Activated naive CD8-positive, alpha-beta T cell treated with anti-CD3 and anti-CD28 coated beads for 36 hours (primary cell): ENCODE results near the gene KIF15. TPM values are rescaled to one million over a fixed set of nuclear protein-coding genes. Genes with fewer than 3 reads are reported as not detected.
"Not testable (repeated sequence)": the region's sequence is repeated elsewhere in the genome, so short reads cannot be mapped to it uniquely, and the experiment has no call there.

Source experiments
- DNase-seq: peaks from one replicate; pipeline ENCODE4 v3.0.0; 2021
- H3K27ac Mint-ChIP-seq: one replicate; pipeline ENCODE4 v1.8.0; 2022; ENCODE audit warnings: mild to moderate bottlenecking, moderate library complexity, mixed read lengths
- H3K27me3 Mint-ChIP-seq: one replicate; pipeline ENCODE4 v1.8.0; 2022; ENCODE audit warnings: mild to moderate bottlenecking, mixed read lengths
- H3K36me3 Mint-ChIP-seq: one replicate; pipeline ENCODE4 v1.8.0; 2021; ENCODE audit warnings: mild to moderate bottlenecking, mixed read lengths
- H3K4me1 Mint-ChIP-seq: one replicate; pipeline ENCODE4 v1.8.0; 2021; ENCODE audit warnings: mixed read lengths
- H3K4me3 Mint-ChIP-seq: one replicate; pipeline ENCODE4 v1.8.0; 2022; ENCODE audit warnings: mild to moderate bottlenecking, moderate library complexity, mixed read lengths
- H3K9me3 Mint-ChIP-seq: one replicate; pipeline ENCODE4 v1.8.0; 2022; ENCODE audit warnings: mixed read lengths
- total RNA-seq, 2 experiments: library from RNA; stranded (reverse); gene quantifications; one replicate each; pipeline ENCODE4 v1.2.3, GENCODE V29; 2021

The KIF15 gene
- total RNA-seq, 2 experiments from 2014 or later = 36.2 to 36.7 TPM

DNA sequence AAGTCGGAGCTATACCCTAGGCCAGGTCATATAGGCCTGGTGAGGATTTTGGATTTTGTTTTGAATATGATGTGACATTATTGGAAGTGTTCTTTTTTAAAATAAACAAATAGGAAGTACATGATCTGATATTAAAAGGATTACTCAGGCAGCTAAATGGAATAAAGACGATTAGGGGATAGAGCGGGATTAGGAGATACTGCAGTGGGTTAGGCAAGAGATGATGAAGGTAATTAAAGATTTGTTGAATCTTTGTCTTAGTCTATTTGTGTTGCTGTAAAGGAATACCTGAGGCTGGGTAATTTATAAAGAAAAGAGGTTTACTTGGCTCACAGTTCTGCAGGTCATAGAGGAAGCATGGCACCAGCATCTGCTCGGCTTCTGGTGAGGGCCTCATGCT is 21.3 kb downstream of the KIF15 start:
- Mint-ChIP-seq H3K36me3 (peaks cover 52% of the 10 kb centered on the region), H3K4me3 (no peak overlapping the region), H3K4me1 (no peaks in the 10 kb centered on the region), H3K27me3 (no peaks in the 10 kb centered on the region), H3K9me3 (no peaks in the 10 kb centered on the region), H3K27ac (no peak overlapping the region)
- no peak for DNase-seq

GRCh38 chr3:44795197-44795596 is 33.6 kb downstream of the KIF15 start:
- no peaks in the 10 kb centered on the region for H3K27me3 Mint-ChIP-seq
- no peaks in the 10 kb centered on the region for H3K9me3 Mint-ChIP-seq
- no peaks in the 10 kb centered on the region for H3K4me1 Mint-ChIP-seq
- H3K4me3 Mint-ChIP-seq = no peak overlapping the region
- no peak for DNase-seq
- no peak overlapping the region for H3K27ac Mint-ChIP-seq
- peaks cover 56% of the 10 kb centered on the region for H3K36me3 Mint-ChIP-seq

DNA sequence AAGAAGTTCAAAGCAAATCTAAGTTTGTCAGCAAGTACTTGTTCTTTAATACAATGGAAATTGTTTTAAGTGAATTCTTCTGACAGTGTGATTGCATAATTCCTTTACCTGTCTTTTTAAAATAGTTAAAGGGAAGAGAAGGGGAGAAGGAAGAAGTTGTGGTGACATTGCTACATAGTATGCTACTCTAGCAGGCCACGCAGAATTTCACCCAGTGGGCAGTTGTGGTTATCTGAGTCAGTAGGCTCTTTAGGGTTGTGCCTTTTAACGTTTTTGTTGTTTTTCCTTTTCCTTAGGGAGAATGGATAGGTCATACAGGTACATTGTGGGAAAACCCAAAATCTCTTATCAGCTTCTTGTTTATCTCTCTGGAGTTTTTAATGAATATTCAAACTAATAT is 40.4 kb downstream of the KIF15 start:
- Mint-ChIP-seq H3K36me3 (peaks cover 48% of the 10 kb centered on the region), H3K4me3 (no peak overlapping the region), H3K27ac (no peak overlapping the region), H3K9me3 (no peaks in the 10 kb centered on the region), H3K4me1 (no peaks in the 10 kb centered on the region), H3K27me3 (no peaks in the 10 kb centered on the region)
- DNase-seq = no peak

DNA sequence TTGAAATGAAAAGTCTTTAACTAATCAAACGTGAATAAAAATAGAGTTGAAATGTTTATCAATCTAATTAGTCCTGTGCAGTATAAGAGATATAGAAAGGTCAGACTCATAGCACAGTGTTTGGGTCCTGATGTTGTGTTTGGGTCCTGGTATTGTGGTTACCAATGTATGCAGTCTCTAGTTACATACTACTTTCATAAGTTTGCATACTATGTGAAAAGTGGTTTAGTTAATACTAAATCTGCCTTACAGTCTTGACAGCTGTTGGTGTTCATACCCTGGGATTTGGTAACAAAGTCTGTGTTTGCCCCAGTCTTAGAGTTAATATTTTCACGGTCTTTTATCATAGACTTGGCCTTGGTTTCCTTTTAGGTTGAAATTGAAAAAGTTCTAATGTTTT is 41.7 kb downstream of the KIF15 start:
- H3K36me3 Mint-ChIP-seq = peaks cover 46% of the 10 kb centered on the region
- H3K4me1 Mint-ChIP-seq = no peaks in the 10 kb centered on the region
- no peak for DNase-seq
- no peak overlapping the region for H3K27ac Mint-ChIP-seq
- no peaks in the 10 kb centered on the region for H3K9me3 Mint-ChIP-seq
- no peaks in the 10 kb centered on the region for H3K27me3 Mint-ChIP-seq
- no peak overlapping the region for H3K4me3 Mint-ChIP-seq

GRCh38 chr3:44805960-44806359 is 44.4 kb downstream of the KIF15 start:
- Mint-ChIP-seq H3K36me3 (peaks cover 46% of the 10 kb centered on the region), H3K27me3 (no peaks in the 10 kb centered on the region), H3K4me3 (no peak overlapping the region), H3K27ac (no peak overlapping the region), H3K4me1 (no peaks in the 10 kb centered on the region), H3K9me3 (no peaks in the 10 kb centered on the region)
- DNase-seq = no peak

DNA sequence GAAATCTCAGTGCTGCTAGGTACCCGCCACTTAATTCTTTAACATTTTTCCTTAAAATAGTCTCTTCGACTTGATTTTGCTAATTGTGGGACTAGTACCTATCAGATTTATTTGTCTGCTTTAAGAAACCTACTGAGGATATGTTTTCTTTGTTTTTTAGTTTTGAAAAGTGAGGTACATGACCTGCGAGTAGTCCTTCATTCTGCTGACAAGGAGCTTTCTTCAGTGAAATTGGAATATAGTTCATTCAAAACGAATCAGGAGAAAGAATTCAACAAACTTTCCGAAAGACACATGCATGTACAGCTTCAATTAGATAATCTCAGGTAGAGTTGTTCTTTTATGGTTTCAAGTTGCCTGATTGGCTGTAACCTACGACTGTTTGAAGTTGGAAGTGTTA is 53.2 kb downstream of the KIF15 start:
- DNase-seq = no peak
- Mint-ChIP-seq H3K4me3 (no peak overlapping the region), H3K4me1 (peaks cover 2% of the 10 kb centered on the region), H3K9me3 (peaks cover 11% of the 10 kb centered on the region), H3K36me3 (peaks cover 71% of the 10 kb centered on the region), H3K27me3 (no peaks in the 10 kb centered on the region), H3K27ac (no peak overlapping the region)

DNA sequence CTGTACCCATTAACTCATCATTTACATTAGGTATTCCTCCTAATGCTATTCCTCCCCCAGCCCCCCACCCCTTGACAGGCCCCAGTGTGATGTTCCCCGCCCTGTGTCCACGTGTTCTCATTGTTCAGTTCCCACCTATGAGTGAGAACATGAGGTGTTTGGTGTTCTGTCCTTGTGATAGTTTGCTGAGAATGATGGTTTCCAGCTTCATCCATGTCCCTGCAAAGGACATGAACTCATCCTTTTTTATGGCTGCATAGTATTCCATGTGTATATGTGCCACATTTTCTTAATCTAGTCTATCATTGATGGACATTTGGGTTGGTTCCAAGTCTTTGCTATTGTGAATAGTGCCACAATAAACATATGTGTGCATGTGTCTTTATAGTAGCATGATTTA is 54.7 kb downstream of the KIF15 start:
- H3K4me1 Mint-ChIP-seq, H3K27ac Mint-ChIP-seq, DNase-seq, H3K4me3 Mint-ChIP-seq, H3K27me3 Mint-ChIP-seq: not testable (repeated sequence)
- Mint-ChIP-seq H3K9me3 (peaks cover 11% of the 10 kb centered on the region), H3K36me3 (peaks cover 70% of the 10 kb centered on the region)

DNA sequence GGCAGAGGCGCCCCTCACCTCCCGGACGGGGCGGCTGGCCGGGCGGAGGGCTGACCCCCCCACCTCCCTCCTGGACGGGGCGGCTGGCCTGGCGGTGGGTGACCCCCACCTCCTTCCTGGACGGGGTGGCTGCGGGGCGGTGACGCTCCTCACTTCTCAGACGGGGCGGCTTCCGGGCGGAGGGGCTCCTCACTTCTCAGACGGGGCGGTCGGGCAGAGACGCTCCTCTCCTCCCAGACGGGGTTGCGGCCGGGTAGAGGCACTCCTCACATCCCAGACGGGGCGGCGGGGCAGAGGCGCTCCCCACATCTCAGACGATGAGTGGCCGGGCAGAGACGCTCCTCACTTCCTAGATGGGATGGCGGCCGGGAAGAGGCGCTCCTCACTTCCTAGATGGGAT is 59.6 kb downstream of the KIF15 start:
- H3K27ac Mint-ChIP-seq, DNase-seq, H3K4me3 Mint-ChIP-seq, H3K4me1 Mint-ChIP-seq, H3K27me3 Mint-ChIP-seq: not testable (repeated sequence)
- peaks cover 15% of the 10 kb centered on the region for H3K9me3 Mint-ChIP-seq
- H3K36me3 Mint-ChIP-seq = peaks cover 79% of the 10 kb centered on the region

DNA sequence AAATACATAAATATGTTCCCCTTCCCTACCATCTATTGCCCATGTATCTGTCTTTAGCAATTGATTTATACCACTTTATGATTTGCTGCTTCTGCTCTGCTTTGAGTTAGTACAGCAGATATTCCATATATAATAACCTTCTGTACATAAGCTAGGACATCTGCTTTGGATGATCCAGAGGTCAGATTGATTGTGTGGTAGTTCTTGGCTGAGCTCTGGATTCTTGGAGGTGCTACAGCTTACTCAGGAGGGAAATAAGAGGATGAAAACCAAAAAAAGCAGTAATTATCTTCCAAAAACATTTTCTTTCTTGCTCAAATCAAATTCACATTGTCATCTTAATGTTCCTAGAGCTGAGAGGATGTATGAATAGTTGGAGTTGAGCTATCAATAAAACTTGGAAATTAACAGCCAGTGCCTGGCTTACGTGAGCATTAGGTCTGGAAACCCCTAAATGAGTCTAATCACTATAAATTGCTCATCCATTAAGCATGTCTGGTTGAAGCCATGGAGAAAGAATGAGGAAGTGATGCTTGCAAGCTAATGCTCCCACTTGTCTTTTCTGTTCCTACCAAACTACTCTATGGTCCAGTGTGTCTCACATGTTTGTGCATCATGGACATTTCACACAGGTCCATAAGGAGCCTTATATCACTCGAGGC is 63.8 kb downstream of the KIF15 start:
- Mint-ChIP-seq H3K27me3 (no peaks in the 10 kb centered on the region), H3K9me3 (peaks cover 5% of the 10 kb centered on the region), H3K36me3 (peaks cover 58% of the 10 kb centered on the region), H3K4me3 (no peak overlapping the region), H3K27ac (no peak overlapping the region), H3K4me1 (no peaks in the 10 kb centered on the region)
- DNase-seq = no peak

DNA sequence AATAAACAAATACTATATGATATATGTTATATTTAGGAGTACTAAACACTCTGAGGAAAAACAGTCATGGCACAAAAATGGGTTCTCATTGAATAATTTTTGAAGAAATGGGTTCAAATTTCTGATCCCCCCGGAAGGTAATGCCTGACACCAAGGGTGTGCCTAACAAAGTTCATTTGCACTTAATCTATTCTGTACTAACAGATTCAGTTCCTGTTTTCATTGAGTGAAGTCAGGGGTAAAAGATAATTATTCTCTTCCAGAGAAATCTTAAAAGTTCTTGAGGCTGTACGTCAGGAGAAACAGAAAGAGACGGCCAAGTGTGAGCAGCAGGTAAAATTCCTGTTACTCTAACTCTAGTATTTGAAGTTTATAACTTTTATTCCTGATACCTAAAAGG is 65.6 kb downstream of the KIF15 start:
- Mint-ChIP-seq H3K27me3 (no peaks in the 10 kb centered on the region), H3K27ac (no peak overlapping the region), H3K4me1 (no peaks in the 10 kb centered on the region), H3K4me3 (no peak overlapping the region), H3K36me3 (peaks cover 59% of the 10 kb centered on the region), H3K9me3 (peaks cover 3% of the 10 kb centered on the region)
- DNase-seq = no peak

DNA sequence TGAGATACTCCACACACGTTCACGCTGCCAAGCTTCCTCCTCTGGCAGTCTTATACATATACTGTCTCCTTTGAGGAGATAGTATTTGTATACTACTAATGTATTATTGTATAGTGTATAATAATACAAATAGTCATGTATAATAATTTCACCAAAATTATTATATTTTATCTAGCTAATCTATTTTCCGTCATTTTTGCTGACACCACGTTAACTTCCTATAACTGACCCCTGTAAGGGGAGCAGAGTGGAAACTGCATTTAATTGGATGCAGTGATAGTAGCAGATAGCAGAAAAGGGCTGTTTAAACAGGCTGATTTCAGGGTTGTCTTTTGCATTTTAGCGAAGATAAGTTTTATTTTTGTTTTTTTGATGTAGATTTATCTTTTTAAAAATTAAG is 69.6 kb downstream of the KIF15 start:
- Mint-ChIP-seq H3K27me3 (no peaks in the 10 kb centered on the region), H3K27ac (no peak overlapping the region), H3K9me3 (peaks cover 6% of the 10 kb centered on the region), H3K4me3 (no peak overlapping the region), H3K4me1 (no peaks in the 10 kb centered on the region), H3K36me3 (peaks cover 50% of the 10 kb centered on the region)
- DNase-seq = no peak

GRCh38 chr3:44832032-44832431 is 70.4 kb downstream of the KIF15 start:
- no peak for DNase-seq
- Mint-ChIP-seq H3K9me3 (peaks cover 14% of the 10 kb centered on the region), H3K27ac (no peak overlapping the region), H3K4me3 (no peak overlapping the region), H3K4me1 (no peaks in the 10 kb centered on the region), H3K27me3 (no peaks in the 10 kb centered on the region), H3K36me3 (peaks cover 58% of the 10 kb centered on the region)

DNA sequence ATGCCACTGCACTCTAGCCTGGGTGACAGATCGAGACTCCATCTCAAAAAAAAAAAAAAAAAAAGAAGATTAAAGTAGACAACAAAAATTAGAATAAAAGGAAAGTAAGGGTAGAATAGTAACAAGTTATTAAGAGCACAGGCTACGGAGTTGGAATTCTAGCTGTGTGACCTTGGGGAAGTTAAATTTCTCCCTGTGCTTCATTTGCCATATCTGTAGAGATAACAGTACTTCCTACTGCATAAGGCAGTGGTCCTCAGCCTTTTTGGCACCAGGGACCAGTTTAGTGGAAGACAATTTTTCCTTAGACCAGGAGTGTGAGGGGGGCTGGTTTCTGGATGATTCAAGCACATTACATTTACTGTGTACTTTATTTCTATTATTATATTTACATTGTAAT is 71.4 kb downstream of the KIF15 start:
- Mint-ChIP-seq H3K27me3 (no peaks in the 10 kb centered on the region), H3K4me1 (no peaks in the 10 kb centered on the region), H3K27ac (no peak overlapping the region), H3K9me3 (peaks cover 16% of the 10 kb centered on the region), H3K4me3 (no peak overlapping the region), H3K36me3 (peaks cover 62% of the 10 kb centered on the region)
- DNase-seq = no peak

GRCh38 chr3:44833394-44833793 is 71.8 kb downstream of the KIF15 start:
- H3K27me3 Mint-ChIP-seq = no peaks in the 10 kb centered on the region
- H3K27ac Mint-ChIP-seq = no peak overlapping the region
- H3K36me3 Mint-ChIP-seq = peaks cover 66% of the 10 kb centered on the region
- no peak for DNase-seq
- peaks cover 18% of the 10 kb centered on the region for H3K9me3 Mint-ChIP-seq
- no peak overlapping the region for H3K4me3 Mint-ChIP-seq
- H3K4me1 Mint-ChIP-seq = no peaks in the 10 kb centered on the region

DNA sequence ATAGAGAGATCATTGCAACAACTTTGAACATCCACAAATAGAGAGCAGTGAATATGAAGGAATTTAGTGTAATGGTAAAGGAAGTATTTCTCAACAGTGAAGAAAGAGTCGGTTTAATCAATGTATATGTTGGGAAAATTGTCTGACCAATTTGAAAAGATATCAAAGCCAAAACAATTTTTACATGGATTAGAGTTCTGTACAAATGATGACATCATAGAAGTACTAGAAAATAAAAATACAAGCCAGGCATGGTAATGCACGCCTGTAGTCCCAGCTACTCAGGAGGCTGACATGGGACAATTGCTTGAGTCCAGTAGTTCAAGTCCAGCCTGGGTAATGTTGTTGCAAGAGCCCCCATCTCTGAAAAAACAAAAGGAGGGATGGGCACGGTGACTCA is 74.1 kb downstream of the KIF15 start:
- no peaks in the 10 kb centered on the region for H3K27me3 Mint-ChIP-seq
- H3K9me3 Mint-ChIP-seq = peaks cover 18% of the 10 kb centered on the region

GRCh38 chr3:44842376-44842775 is 80.8 kb downstream of the KIF15 start:
- no peaks in the 10 kb centered on the region for H3K4me1 Mint-ChIP-seq
- no peak overlapping the region for H3K27ac Mint-ChIP-seq
- H3K36me3 Mint-ChIP-seq = peaks cover 69% of the 10 kb centered on the region
- DNase-seq = no peak
- peaks cover 2% of the 10 kb centered on the region for H3K9me3 Mint-ChIP-seq
- H3K4me3 Mint-ChIP-seq = no peak overlapping the region
- H3K27me3 Mint-ChIP-seq = no peaks in the 10 kb centered on the region

More for the DNA sequence above, 74.1 kb downstream of the KIF15 start:
- Mint-ChIP-seq H3K36me3 (peaks cover 66% of the 10 kb centered on the region), H3K4me1 (no peaks in the 10 kb centered on the region), H3K27ac (no peak overlapping the region), H3K4me3 (no peak overlapping the region)
- no peak for DNase-seq
